ENCODE data around the gene PTGES3.
"Not testable (repeated sequence)": the region's sequence is repeated elsewhere in the genome, so short reads cannot be mapped to it uniquely, and the experiment has no call there.

PTGES3 gene

GRCh38 chr12:56714431-56714929 is 26.4 kb upstream of the PTGES3 start:
- ChIA-PET CTCF (interaction anchor here (0.8 to 1.0 kb wide), 2 partner anchors 9 kb away, joined by 3 read pairs; no protein-coding TSS in a partner anchor), POLR2A (no interaction called here)
- TF ChIP-seq CTCF (IDR thresholded peaks at IDR 0.05; ENCODE audit: control extremely low read depth, extremely low read depth, low read depth, missing control alignments) = no peak
- DNase-seq (ENCODE audit: extremely low spot score) = no peak

- CTCF ChIA-PET = interaction anchor here (0.8 kb wide), 1 partner anchor 10 kb away, joined by 3 read pairs; no protein-coding TSS in a partner anchor
- DNase-seq (ENCODE audit: extremely low spot score) = no peak
- TF ChIP-seq CTCF (IDR thresholded peaks at IDR 0.05; ENCODE audit: control extremely low read depth, extremely low read depth, low read depth, missing control alignments) = no peak
- POLR2A ChIA-PET = no interaction called here
Measured at GRCh38 chr12:56713345-56713744, 25.3 kb upstream of the PTGES3 start.

- TF ChIP-seq CTCF (IDR thresholded peaks at IDR 0.05; ENCODE audit: control extremely low read depth, extremely low read depth, low read depth, missing control alignments) = no peak
- ChIA-PET CTCF (interaction anchor here (0.8 to 1.3 kb wide), 2 partner anchors 12 to 15 kb away, joined by 3 to 4 read pairs; no protein-coding TSS in a partner anchor), POLR2A (interaction anchor here (0.7 to 1.9 kb wide), 5 partner anchors 8 to 968 kb away, joined by 4 to 13 read pairs (median 4); partner anchors contain the start of gene NACA)
- no peak for DNase-seq (ENCODE audit: extremely low spot score)
Measured at GRCh38 chr12:56709759-56710376, 21.8 kb upstream of the PTGES3 start.

GRCh38 chr12:56704522-56704921 is 16.4 kb upstream of the PTGES3 start:
- ChIA-PET POLR2A (interaction anchor here (0.6 kb wide), 1 partner anchor 14 kb away, joined by 6 read pairs; no protein-coding TSS in a partner anchor), CTCF (interaction anchor here (1.0 to 1.7 kb wide), 2 partner anchors 12 to 13 kb away, joined by 4 read pairs; no protein-coding TSS in a partner anchor)
- not testable (repeated sequence) for DNase-seq (ENCODE audit: extremely low spot score)

GRCh38 chr12:56699020-56699661 is 11.1 kb upstream of the PTGES3 start:
- no peak for TF ChIP-seq CTCF (IDR thresholded peaks at IDR 0.05; ENCODE audit: control extremely low read depth, extremely low read depth, low read depth, missing control alignments)
- ChIA-PET POLR2A (interaction anchor here (0.6 to 1.6 kb wide), 2 partner anchors 19 to 534 kb away, joined by 4 to 6 read pairs; no protein-coding TSS in a partner anchor), CTCF (interaction anchor here (1.6 to 1.8 kb wide), 2 partner anchors 10 to 71 kb away, joined by 4 read pairs; no protein-coding TSS in a partner anchor)
- DNase-seq (ENCODE audit: extremely low spot score) = no peak

- POLR2A ChIA-PET = no interaction called here
- DNase-seq (ENCODE audit: extremely low spot score) = no peak
- CTCF ChIA-PET = interaction anchor here (1.1 kb wide), 1 partner anchor 59 kb away, joined by 3 read pairs; no protein-coding TSS in a partner anchor
- TF ChIP-seq CTCF (IDR thresholded peaks at IDR 0.05; ENCODE audit: control extremely low read depth, extremely low read depth, low read depth, missing control alignments) = no peak
Measured at GRCh38 chr12:56695327-56696101, 7.4 kb upstream of the PTGES3 start.
